Thyroid gland (tissue), 4 donors: ENCODE measurements around the gene DEPDC4.

Experiments used
- CTCF ChIP-seq, 6 experiments: fragments of 200-600 bp in 3 of 6; fragments of 450-650 bp in 3 of 6; sonication (generic) in 3 of 6; IDR thresholded peaks; one replicate each; pipeline ENCODE4 v1.5.1; 2016 to 2019; ENCODE audit warnings: antibody characterized with exemption in 6 of 6, mild to moderate bottlenecking in 2 of 6, inconsistent platforms in 1 of 6, moderate library complexity in 1 of 6
- POLR2A ChIP-seq, 2 donors: fragments of 450-650 bp; IDR thresholded peaks; one replicate each; pipeline ENCODE4 v1.6.1; 2017; ENCODE audit warnings: antibody characterized with exemption in 2 of 2, mild to moderate bottlenecking in 2 of 2, moderate library complexity in 1 of 2

GRCh38 chr12:100214518-100214917, 52.4 kb downstream of the DEPDC4 start:
- TF ChIP-seq CTCF (IDR thresholded peaks at IDR 0.05) (no peak), POLR2A (IDR thresholded peaks at IDR 0.05) (no peak)
